ENCODE data around the gene CACNA1C.

DNA sequence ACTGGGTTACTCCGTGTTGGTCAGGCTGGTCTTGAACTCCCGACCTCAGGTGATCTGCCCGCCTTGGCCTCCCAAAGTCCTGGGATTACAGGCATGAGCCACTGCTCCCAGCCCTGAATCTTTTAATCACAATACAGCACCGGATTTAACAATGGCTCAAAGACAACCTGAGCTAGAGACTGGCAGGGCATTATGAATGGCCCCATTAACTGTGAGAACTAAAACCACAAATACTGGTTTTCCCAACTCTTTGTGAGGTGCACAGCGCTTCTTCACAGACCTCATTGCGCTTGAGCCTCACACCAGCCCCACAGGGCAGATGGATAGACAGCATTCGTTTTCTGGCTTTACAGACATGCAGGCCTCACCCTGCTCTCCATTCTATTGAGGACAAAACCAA lies 634.9 kb downstream of the CACNA1C start:
- TF ChIP-seq POLR2A (IDR thresholded peaks at IDR 0.05): no peak
- TF ChIP-seq CTCF (IDR thresholded peaks at IDR 0.05): no peak
